HepG2 (cell line): ENCODE measurements around the gene PYCARD. TPM values are rescaled to one million over a fixed set of nuclear protein-coding genes. Genes with fewer than 3 reads are reported as not detected.
A peak's percentile ranks its signal among the peaks of the same experiment; 100 is the strongest.

ENCODE experiments used
- ATRX ChIP-seq: sonication (generic); formaldehyde crosslinking; IDR thresholded peaks from 2 replicates; pipeline ENCODE4 v1.4.0; 2020; ENCODE audit warnings: missing genetic modification reagents, borderline replicate concordance
- CBX5 ChIP-seq: sonication (generic); formaldehyde crosslinking; IDR thresholded peaks from 2 replicates; pipeline ENCODE4 v1.4.0; 2020; ENCODE audit warnings: missing genetic modification reagents, borderline replicate concordance
- CENPX ChIP-seq: sonication (generic); formaldehyde crosslinking; IDR thresholded peaks from 2 replicates; pipeline ENCODE4 v1.9.0; 2021; ENCODE audit warnings: mild to moderate bottlenecking, missing genetic modification reagents, moderate library complexity
- HMG20B ChIP-seq: conservative IDR thresholded peaks from 2 replicates; pipeline ENCODE4 v1.6.1; 2016; ENCODE audit warnings: missing genetic modification reagents, missing compliant biosample characterization
- KAT2B ChIP-seq: fragments of 150-350 bp; IDR thresholded peaks from 2 replicates; pipeline ENCODE4 v1.6.1; 2014; ENCODE audit warnings: low read depth, low read length, borderline replicate concordance
- KDM5B ChIP-seq: sonication (generic); formaldehyde crosslinking; IDR thresholded peaks from 2 replicates; pipeline ENCODE4 v1.4.0; 2020; ENCODE audit warnings: missing genetic modification reagents, mild to moderate bottlenecking, borderline replicate concordance
- NFIC ChIP-seq: IDR thresholded peaks from 2 replicates; pipeline ENCODE4 v1.6.1; 2012; ENCODE audit warnings: mild to moderate bottlenecking, low read length, inconsistent platforms
- POLR2AphosphoS5 ChIP-seq: IDR thresholded peaks from 2 replicates; pipeline ENCODE4 v1.6.1; 2012; ENCODE audit warnings: low read depth, low read length
- RFXAP ChIP-seq: sonication (generic); formaldehyde crosslinking; IDR thresholded peaks from 2 replicates; pipeline ENCODE4 v1.4.0; 2020; ENCODE audit warnings: missing genetic modification reagents, borderline replicate concordance
- SRSF1 ChIP-seq: fragments of 200-400 bp; formaldehyde crosslinking; optimal IDR thresholded peaks from 2 replicates; pipeline ENCODE3; 2017; ENCODE audit warnings: mild to moderate bottlenecking, low read depth, low read length, moderate library complexity
- XBP1 ChIP-seq: sonication (generic); formaldehyde crosslinking; IDR thresholded peaks from 2 replicates; pipeline ENCODE4 v1.5.0; 2020; ENCODE audit warnings: missing genetic modification reagents
- ZNF496 ChIP-seq: sonication (generic); formaldehyde crosslinking; IDR thresholded peaks from 2 replicates; pipeline ENCODE4 v1.8.1; 2023; ENCODE audit warnings: mild to moderate bottlenecking, moderate library complexity, missing genetic modification reagents; ENCODE audit not compliant: insufficient replicate concordance
- ZNF672 ChIP-seq: sonication (generic); formaldehyde crosslinking; IDR thresholded peaks from 2 replicates; pipeline ENCODE4 v1.8.1; 2022; ENCODE audit warnings: missing genetic modification reagents
- polyA plus RNA-seq, 8 experiments: library from polyadenylated mRNA; depleted of rRNA in 3 of 8; stranded (reverse) in 7 of 8; unstranded in 1 of 8; fragments of >200 nt; fragmentation: Illumina TruSeq in 4 of 8; extraction: Trizol in 4 of 8; gene quantifications; 2 replicates each; pipeline versions ENCODE4 v1.2.1 to v1.2.3, GENCODE V29; 2011 to 2016; ENCODE audit warnings: low read depth in 4 of 8, missing spikeins in 1 of 8, mixed read lengths in 1 of 8; ENCODE audit not compliant: insufficient read depth in 1 of 8
- total RNA-seq, 5 experiments: library from RNA; depleted of rRNA; stranded (reverse); fragments of >200 nt; fragmentation: Illumina TruSeq; extraction: Trizol; gene quantifications; 2 replicates each; pipeline ENCODE4 v1.2.3, GENCODE V29; 2016; ENCODE audit warnings: low read depth in 1 of 5
- TF ChIP-seq, protein P1 (sequence below): sonication (generic); formaldehyde crosslinking; IDR thresholded peaks from 2 replicates; pipeline ENCODE4 v1.9.0; 2021; ENCODE audit warnings: mild to moderate bottlenecking, missing genetic modification reagents
- TF ChIP-seq, protein P2 (sequence below): sonication (generic); formaldehyde crosslinking; IDR thresholded peaks from 2 replicates; pipeline ENCODE4 v1.5.1; 2020; ENCODE audit warnings: missing genetic modification reagents, mild to moderate bottlenecking, borderline replicate concordance
- TF ChIP-seq, protein P3 (sequence below), 2 experiments: sonication (generic) in 1 of 2; formaldehyde crosslinking in 1 of 2; IDR thresholded peaks; 2 replicates each; pipeline versions ENCODE4 v1.4.0 to v1.6.1; 2016 to 2020; ENCODE audit warnings: borderline replicate concordance in 1 of 2, low read depth in 1 of 2, mild to moderate bottlenecking in 1 of 2, missing genetic modification reagents in 1 of 2
- TF ChIP-seq, protein P4 (sequence below): sonication (generic); formaldehyde crosslinking; IDR thresholded peaks from 2 replicates; pipeline ENCODE4 v1.4.0; 2020; ENCODE audit warnings: missing genetic modification reagents

The PYCARD gene
- total and polyA plus RNA-seq, 2 of the 13 experiments (the other 11 are each of a cell fraction or from before 2014, with no cell fraction given) = 4.8 to 9.2 TPM

DNA sequence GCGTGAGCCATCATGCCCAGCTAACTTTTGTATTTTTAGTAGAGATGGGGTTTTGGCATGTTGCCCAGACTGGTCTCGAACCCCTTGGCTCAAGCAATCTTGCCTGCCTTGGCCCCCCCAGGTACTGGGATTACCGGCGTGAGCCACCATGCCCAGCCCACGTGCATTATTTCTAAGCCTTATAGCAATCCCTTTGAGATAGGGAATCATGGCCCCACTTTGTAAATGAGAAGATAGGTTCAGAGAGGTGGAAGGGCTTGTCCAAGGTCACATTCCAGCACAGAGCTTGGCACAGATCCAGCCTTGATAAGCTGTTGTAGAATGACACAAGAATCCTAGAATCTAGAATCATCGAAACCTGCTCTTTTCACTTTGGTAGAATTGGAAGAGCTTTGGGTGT, 4.2 kb upstream of the PYCARD start (continued):
- TF ChIP-seq, protein P1, sequence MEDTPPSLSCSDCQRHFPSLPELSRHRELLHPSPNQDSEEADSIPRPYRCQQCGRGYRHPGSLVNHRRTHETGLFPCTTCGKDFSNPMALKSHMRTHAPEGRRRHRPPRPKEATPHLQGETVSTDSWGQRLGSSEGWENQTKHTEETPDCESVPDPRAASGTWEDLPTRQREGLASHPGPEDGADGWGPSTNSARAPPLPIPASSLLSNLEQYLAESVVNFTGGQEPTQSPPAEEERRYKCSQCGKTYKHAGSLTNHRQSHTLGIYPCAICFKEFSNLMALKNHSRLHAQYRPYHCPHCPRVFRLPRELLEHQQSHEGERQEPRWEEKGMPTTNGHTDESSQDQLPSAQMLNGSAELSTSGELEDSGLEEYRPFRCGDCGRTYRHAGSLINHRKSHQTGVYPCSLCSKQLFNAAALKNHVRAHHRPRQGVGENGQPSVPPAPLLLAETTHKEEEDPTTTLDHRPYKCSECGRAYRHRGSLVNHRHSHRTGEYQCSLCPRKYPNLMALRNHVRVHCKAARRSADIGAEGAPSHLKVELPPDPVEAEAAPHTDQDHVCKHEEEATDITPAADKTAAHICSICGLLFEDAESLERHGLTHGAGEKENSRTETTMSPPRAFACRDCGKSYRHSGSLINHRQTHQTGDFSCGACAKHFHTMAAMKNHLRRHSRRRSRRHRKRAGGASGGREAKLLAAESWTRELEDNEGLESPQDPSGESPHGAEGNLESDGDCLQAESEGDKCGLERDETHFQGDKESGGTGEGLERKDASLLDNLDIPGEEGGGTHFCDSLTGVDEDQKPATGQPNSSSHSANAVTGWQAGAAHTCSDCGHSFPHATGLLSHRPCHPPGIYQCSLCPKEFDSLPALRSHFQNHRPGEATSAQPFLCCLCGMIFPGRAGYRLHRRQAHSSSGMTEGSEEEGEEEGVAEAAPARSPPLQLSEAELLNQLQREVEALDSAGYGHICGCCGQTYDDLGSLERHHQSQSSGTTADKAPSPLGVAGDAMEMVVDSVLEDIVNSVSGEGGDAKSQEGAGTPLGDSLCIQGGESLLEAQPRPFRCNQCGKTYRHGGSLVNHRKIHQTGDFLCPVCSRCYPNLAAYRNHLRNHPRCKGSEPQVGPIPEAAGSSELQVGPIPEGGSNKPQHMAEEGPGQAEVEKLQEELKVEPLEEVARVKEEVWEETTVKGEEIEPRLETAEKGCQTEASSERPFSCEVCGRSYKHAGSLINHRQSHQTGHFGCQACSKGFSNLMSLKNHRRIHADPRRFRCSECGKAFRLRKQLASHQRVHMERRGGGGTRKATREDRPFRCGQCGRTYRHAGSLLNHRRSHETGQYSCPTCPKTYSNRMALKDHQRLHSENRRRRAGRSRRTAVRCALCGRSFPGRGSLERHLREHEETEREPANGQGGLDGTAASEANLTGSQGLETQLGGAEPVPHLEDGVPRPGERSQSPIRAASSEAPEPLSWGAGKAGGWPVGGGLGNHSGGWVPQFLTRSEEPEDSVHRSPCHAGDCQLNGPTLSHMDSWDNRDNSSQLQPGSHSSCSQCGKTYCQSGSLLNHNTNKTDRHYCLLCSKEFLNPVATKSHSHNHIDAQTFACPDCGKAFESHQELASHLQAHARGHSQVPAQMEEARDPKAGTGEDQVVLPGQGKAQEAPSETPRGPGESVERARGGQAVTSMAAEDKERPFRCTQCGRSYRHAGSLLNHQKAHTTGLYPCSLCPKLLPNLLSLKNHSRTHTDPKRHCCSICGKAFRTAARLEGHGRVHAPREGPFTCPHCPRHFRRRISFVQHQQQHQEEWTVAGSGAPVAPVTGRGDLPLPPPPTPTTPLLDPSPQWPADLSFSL (CRISPR knock-in tag) = no peak
- TF ChIP-seq, protein P2, sequence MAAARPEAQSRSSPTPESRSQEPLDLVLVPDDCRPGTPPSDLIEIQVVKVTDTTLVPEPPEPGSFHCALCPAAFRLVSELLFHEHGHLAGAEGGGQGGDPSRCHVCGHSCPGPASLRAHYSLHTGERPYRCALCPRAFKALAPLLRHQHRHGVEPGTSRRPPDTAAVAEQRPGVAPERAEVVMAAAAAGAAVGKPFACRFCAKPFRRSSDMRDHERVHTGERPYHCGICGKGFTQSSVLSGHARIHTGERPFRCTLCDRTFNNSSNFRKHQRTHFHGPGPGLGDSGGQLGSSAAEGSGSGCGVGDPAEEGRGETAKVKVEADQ (CRISPR knock-in tag) = no peak
- TF ChIP-seq HMG20B (CRISPR knock-in tag) (peak; percentile 72), POLR2AphosphoS5 (no peak), XBP1 (CRISPR knock-in tag) (no peak), CBX5 (CRISPR knock-in tag) (0 out of 2 replicates have a peak, but pooled peaks have one; percentile 16), NFIC (peak; percentile 64; the same call in 1 of the 2 replicates), ATRX (no peak), SRSF1 (no peak), CENPX (CRISPR knock-in tag) (no peak), KAT2B (no peak), RFXAP (no peak), ZNF496 (CRISPR knock-in tag) (no peak), ZNF672 (CRISPR knock-in tag) (no peak), KDM5B (no peak)
- TF ChIP-seq, protein P3, sequence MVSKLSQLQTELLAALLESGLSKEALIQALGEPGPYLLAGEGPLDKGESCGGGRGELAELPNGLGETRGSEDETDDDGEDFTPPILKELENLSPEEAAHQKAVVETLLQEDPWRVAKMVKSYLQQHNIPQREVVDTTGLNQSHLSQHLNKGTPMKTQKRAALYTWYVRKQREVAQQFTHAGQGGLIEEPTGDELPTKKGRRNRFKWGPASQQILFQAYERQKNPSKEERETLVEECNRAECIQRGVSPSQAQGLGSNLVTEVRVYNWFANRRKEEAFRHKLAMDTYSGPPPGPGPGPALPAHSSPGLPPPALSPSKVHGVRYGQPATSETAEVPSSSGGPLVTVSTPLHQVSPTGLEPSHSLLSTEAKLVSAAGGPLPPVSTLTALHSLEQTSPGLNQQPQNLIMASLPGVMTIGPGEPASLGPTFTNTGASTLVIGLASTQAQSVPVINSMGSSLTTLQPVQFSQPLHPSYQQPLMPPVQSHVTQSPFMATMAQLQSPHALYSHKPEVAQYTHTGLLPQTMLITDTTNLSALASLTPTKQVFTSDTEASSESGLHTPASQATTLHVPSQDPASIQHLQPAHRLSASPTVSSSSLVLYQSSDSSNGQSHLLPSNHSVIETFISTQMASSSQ (IDR thresholded peaks at IDR 0.05; ENCODE audit: low read depth) = no peak
- TF ChIP-seq, protein P3 (CRISPR knock-in tag; IDR thresholded peaks at IDR 0.05; ENCODE audit: borderline replicate concordance) = no peak
- TF ChIP-seq, protein P4, sequence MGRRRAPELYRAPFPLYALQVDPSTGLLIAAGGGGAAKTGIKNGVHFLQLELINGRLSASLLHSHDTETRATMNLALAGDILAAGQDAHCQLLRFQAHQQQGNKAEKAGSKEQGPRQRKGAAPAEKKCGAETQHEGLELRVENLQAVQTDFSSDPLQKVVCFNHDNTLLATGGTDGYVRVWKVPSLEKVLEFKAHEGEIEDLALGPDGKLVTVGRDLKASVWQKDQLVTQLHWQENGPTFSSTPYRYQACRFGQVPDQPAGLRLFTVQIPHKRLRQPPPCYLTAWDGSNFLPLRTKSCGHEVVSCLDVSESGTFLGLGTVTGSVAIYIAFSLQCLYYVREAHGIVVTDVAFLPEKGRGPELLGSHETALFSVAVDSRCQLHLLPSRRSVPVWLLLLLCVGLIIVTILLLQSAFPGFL = no peak
